Mucosa of descending colon (tissue), 3 donors: Measurements from ENCODE around the gene EFCAB6. TPM values are rescaled to one million over a fixed set of nuclear protein-coding genes. Genes with fewer than 3 reads are reported as not detected.

Experiments used
- ATAC-seq: fragments of 200-7000 bp; cut with Tn5 transposase; one replicate; pipeline ENCODE4 v1.9.1; 2020; ENCODE audit warnings: mild to moderate bottlenecking, moderate library complexity
- DNase-seq, 3 donors: peaks; one replicate each; pipeline ENCODE4 v3.0.0-alpha.2; 2020
- H3K36me3 ChIP-seq: fragments of 200-600 bp; one replicate; pipeline ENCODE4 v1.8.0; 2021; ENCODE audit warnings: low read depth, mild to moderate bottlenecking
- H3K4me1 ChIP-seq: fragments of 200-600 bp; one replicate; pipeline ENCODE4 v1.8.0; 2021; ENCODE audit warnings: low read depth, mild to moderate bottlenecking
- H3K4me3 ChIP-seq: fragments of 200-600 bp; one replicate; pipeline ENCODE4 v1.8.0; 2021; ENCODE audit warnings: mild to moderate bottlenecking
- H3K9me3 ChIP-seq: fragments of 200-600 bp; one replicate; pipeline ENCODE4 v1.8.0; 2021; ENCODE audit warnings: mild to moderate bottlenecking
- intact Hi-C, 2 donors: fragments of 100-400 bp; cut with DNase I in 1 of 2; cut with micrococcal nuclease in 1 of 2; formaldehyde crosslinking; loops; one replicate each; pipeline versions ENCODE4 v1.11.0 to v1.11.1; 2022; cut with DNase I, micrococcal nuclease
- total RNA-seq, 3 donors: library from RNA; stranded (reverse); fragmentation: NEBNext Ultra II Directional in 2 of 3; extraction: Animal tissue kit (Norgen Biotek cat#: 25700) in 2 of 3; gene quantifications; one replicate each; pipeline versions ENCODE4 v1.2.1 to v1.2.4, GENCODE V29; 2021 to 2023
- TF ChIP-seq, protein P1 (sequence below): fragments of 200-600 bp; IDR thresholded peaks from one replicate; pipeline ENCODE4 v1.8.0; 2022; ENCODE audit warnings: antibody characterized with exemption, mild to moderate bottlenecking
- donor health status: DM: no; HTN: no; CAD: no; lungs with moderate emphysema.
- donor health status: DM: no; HTN: no; CAD: no.
- donor health status: DM: no; HTN: yes; CAD: no.

The EFCAB6 gene
- total RNA-seq, 3 donors from 2014 or later: 1.1 to 1.8 (median 1.7) TPM

- no peaks in the 10 kb centered on the region for H3K4me1 ChIP-seq
- H3K4me3 ChIP-seq: no peak overlapping the region
- TF ChIP-seq, protein P1, sequence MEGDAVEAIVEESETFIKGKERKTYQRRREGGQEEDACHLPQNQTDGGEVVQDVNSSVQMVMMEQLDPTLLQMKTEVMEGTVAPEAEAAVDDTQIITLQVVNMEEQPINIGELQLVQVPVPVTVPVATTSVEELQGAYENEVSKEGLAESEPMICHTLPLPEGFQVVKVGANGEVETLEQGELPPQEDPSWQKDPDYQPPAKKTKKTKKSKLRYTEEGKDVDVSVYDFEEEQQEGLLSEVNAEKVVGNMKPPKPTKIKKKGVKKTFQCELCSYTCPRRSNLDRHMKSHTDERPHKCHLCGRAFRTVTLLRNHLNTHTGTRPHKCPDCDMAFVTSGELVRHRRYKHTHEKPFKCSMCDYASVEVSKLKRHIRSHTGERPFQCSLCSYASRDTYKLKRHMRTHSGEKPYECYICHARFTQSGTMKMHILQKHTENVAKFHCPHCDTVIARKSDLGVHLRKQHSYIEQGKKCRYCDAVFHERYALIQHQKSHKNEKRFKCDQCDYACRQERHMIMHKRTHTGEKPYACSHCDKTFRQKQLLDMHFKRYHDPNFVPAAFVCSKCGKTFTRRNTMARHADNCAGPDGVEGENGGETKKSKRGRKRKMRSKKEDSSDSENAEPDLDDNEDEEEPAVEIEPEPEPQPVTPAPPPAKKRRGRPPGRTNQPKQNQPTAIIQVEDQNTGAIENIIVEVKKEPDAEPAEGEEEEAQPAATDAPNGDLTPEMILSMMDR: no peak
- peak in 1 of 3 donors; percentile 23 for DNase-seq
- H3K36me3 ChIP-seq: no peaks in the 10 kb centered on the region
- intact Hi-C loops: no loop called here
- no peak for ATAC-seq
- no peaks in the 10 kb centered on the region for H3K9me3 ChIP-seq
Measured at GRCh38 chr22:43840851-43841250, 28.7 kb upstream of the EFCAB6 start.

- no peak overlapping the region for H3K4me3 ChIP-seq
Measured at GRCh38 chr22:43840431-43840830, 28.3 kb upstream of the EFCAB6 start.

GRCh38 chr22:43839781-43840180, 27.7 kb upstream of the EFCAB6 start:
- Histone ChIP-seq H3K4me3 (no peak overlapping the region), H3K4me1 (no peaks in the 10 kb centered on the region), H3K9me3 (no peaks in the 10 kb centered on the region), H3K36me3 (no peaks in the 10 kb centered on the region)
- DNase-seq (no peak), ATAC-seq (no peak)
- intact Hi-C loops: no loop called here
- TF ChIP-seq, protein P1: no peak

More at GRCh38 chr22:43840431-43840830, 28.3 kb upstream of the EFCAB6 start:
- ATAC-seq (no peak), DNase-seq (peak in 1 of 3 donors; percentile 28)
- H3K36me3 ChIP-seq: no peaks in the 10 kb centered on the region
- H3K9me3 ChIP-seq: no peaks in the 10 kb centered on the region
- intact Hi-C loops: no loop called here
- TF ChIP-seq, protein P1: no peak
- H3K4me1 ChIP-seq: no peaks in the 10 kb centered on the region

- H3K36me3 ChIP-seq: no peaks in the 10 kb centered on the region
- TF ChIP-seq, protein P1: no peak
- ATAC-seq (no peak), DNase-seq (no peak)
- intact Hi-C loops: no loop called here
- H3K9me3 ChIP-seq: no peaks in the 10 kb centered on the region
- no peaks in the 10 kb centered on the region for H3K4me1 ChIP-seq
- H3K4me3 ChIP-seq: no peak overlapping the region
Measured at GRCh38 chr22:43838571-43839307, 26.6 kb upstream of the EFCAB6 start.

DNA sequence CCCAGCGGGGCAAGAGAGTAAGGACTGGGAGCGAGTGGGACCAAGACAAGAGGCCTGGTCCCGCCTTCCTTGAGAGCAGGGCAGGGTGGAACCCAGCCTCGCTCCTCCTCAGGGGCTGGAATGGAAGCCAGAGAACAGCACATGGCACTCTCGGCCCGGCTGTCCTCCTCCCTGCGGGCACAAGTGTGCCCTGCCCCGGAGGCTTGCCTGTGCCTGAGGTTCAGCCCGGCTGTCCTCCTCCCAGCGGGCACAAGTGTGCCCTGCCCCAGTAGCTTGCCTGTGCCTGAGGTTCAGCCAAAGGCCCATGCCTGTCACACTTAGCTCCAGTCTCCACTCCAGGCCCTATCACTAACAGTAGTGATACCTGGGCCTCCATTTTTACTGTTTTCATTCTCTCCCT, 26.1 kb upstream of the EFCAB6 start:
- TF ChIP-seq, protein P1: no peak
- intact Hi-C loops: no loop called here
- no peak overlapping the region for H3K4me3 ChIP-seq
- no peaks in the 10 kb centered on the region for H3K36me3 ChIP-seq
- DNase-seq (no peak), ATAC-seq (no peak)
- no peaks in the 10 kb centered on the region for H3K9me3 ChIP-seq
- H3K4me1 ChIP-seq: no peaks in the 10 kb centered on the region
